ENCODE results near the gene NCOA3. TPM values are rescaled to one million over a fixed set of nuclear protein-coding genes. Genes with fewer than 3 reads are reported as not detected.
A peak's percentile ranks its signal among the peaks of the same experiment; 100 is the strongest.

NCOA3 gene
- total RNA-seq, 1 experiment from 2014 or later, result 25.9 TPM

GRCh38 chr20:47698142-47698541 lies 196.5 kb downstream of the NCOA3 start:
- no peak for TF ChIP-seq POLR2A (IDR thresholded peaks at IDR 0.05; ENCODE audit: borderline replicate concordance, extremely low read depth, insufficient read depth, insufficient read length)
- Histone ChIP-seq H3K27ac (ENCODE audit: low read depth, low read length) (no peak overlapping the region), H3K4me1 (ENCODE audit: control insufficient read depth in 1 of 2, insufficient read depth in 2 of 2, low read length in 2 of 2) (no peaks in the 10 kb centered on the region), H3K4me2 (ENCODE audit: low read length) (no peak overlapping the region), H3K9ac (ENCODE audit: low read length) (no peak overlapping the region), H3K4me3 (replicated peaks in 1 of 2; ENCODE audit: low read depth in 1 of 2, low read length in 2 of 2) (no peak overlapping the region), H4K20me1 (ENCODE audit: insufficient read depth) (no peaks in the 10 kb centered on the region), H3K79me2 (ENCODE audit: insufficient read depth, low read length) (no peaks in the 10 kb centered on the region), H2AFZ (ENCODE audit: low read depth, low read length, poor library complexity, severe bottlenecking) (no peak overlapping the region), H3K9me2 (ENCODE audit: insufficient read depth) (no peaks in the 10 kb centered on the region), H3K36me3 (ENCODE audit: control insufficient read depth in 1 of 2, insufficient read depth in 2 of 2, low read length in 2 of 2) (no peaks in the 10 kb centered on the region), H3K9me3 (ENCODE audit: control insufficient read depth in 1 of 2, insufficient read depth in 1 of 2, low read depth in 1 of 2, low read length in 2 of 2) (no peaks in the 10 kb centered on the region), H3K27me3 (ENCODE audit: insufficient read depth, low read length) (no peaks in the 10 kb centered on the region)
- POLR2A ChIA-PET, result no interaction called here
- ATAC-seq (peak; percentile 74), DNase-seq (ENCODE audit: low read depth, low spot score) (no peak)
- RAD21 ChIA-PET (ENCODE audit: low non-redundant PET in 1 of 2, low total read pairs in 2 of 2, uncharacterized antibody in 2 of 2, unreplicated experiment in 2 of 2), result no interaction called here
- no TSS peak for BruUV-seq (replicated peaks)
- CTCF ChIA-PET, result no interaction called here
- intact Hi-C loops (cut with micrococcal nuclease), result no loop called here

- RAD21 ChIA-PET (ENCODE audit: low non-redundant PET in 1 of 2, low total read pairs in 2 of 2, uncharacterized antibody in 2 of 2, unreplicated experiment in 2 of 2), result no interaction called here
- Histone ChIP-seq H3K4me2 (ENCODE audit: low read length) (no peak overlapping the region), H3K9me2 (ENCODE audit: insufficient read depth) (no peaks in the 10 kb centered on the region), H3K79me2 (ENCODE audit: insufficient read depth, low read length) (no peaks in the 10 kb centered on the region), H3K4me3 (replicated peaks in 1 of 2; ENCODE audit: low read depth in 1 of 2, low read length in 2 of 2) (no peak overlapping the region), H3K27me3 (ENCODE audit: insufficient read depth, low read length) (no peaks in the 10 kb centered on the region), H3K4me1 (ENCODE audit: control insufficient read depth in 1 of 2, insufficient read depth in 2 of 2, low read length in 2 of 2) (peaks cover 0 to 2% of the 10 kb centered on the region in 2 experiments; a peak in 2 of 4 replicates), H3K9me3 (ENCODE audit: control insufficient read depth in 1 of 2, insufficient read depth in 1 of 2, low read depth in 1 of 2, low read length in 2 of 2) (no peaks in the 10 kb centered on the region), H2AFZ (ENCODE audit: low read depth, low read length, poor library complexity, severe bottlenecking) (no peak overlapping the region), H3K9ac (ENCODE audit: low read length) (no peak overlapping the region), H4K20me1 (ENCODE audit: insufficient read depth) (no peaks in the 10 kb centered on the region), H3K27ac (ENCODE audit: low read depth, low read length) (no peak overlapping the region), H3K36me3 (ENCODE audit: control insufficient read depth in 1 of 2, insufficient read depth in 2 of 2, low read length in 2 of 2) (no peaks in the 10 kb centered on the region)
- ATAC-seq, result no peak
- no peak for DNase-seq (ENCODE audit: low read depth, low spot score)
- CTCF ChIA-PET, result no interaction called here
- BruUV-seq (replicated peaks), result no TSS peak
- TF ChIP-seq REST (IDR thresholded peaks at IDR 0.05; ENCODE audit: low read depth) (no peak), POLR2AphosphoS5 (IDR thresholded peaks at IDR 0.05; ENCODE audit: low read depth, low read length) (no peak), POLR2A (IDR thresholded peaks at IDR 0.05; ENCODE audit: borderline replicate concordance, extremely low read depth, insufficient read depth, insufficient read length) (no peak), MAX (IDR thresholded peaks at IDR 0.05) (no peak), ELF1 (IDR thresholded peaks at IDR 0.05; ENCODE audit: borderline replicate concordance, low read depth) (no peak), TCF7L2 (IDR thresholded peaks at IDR 0.05; ENCODE audit: borderline replicate concordance, extremely low read depth, insufficient read depth, insufficient read length) (no peak), CEBPB (IDR thresholded peaks at IDR 0.05; ENCODE audit: low read depth) (no peak)
- intact Hi-C loops (cut with micrococcal nuclease), result no loop called here
- POLR2A ChIA-PET, result no interaction called here
Measured at GRCh38 chr20:47699818-47700217, 198.1 kb downstream of the NCOA3 start.

Data from HCT116 (cell line).